Heart left ventricle (tissue), 16 donors: Measurements from ENCODE around the gene ARID3A. TPM values are rescaled to one million over a fixed set of nuclear protein-coding genes. Genes with fewer than 3 reads are reported as not detected.

Experiments used
- ATAC-seq, 4 donors: fragments of 200-7000 bp; cut with Tn5 transposase; one replicate each; pipeline ENCODE4 v1.9.1; 2020 to 2022; ENCODE audit warnings: moderate library complexity in 4 of 4, mild to moderate bottlenecking in 3 of 4, moderate number of reproducible peaks in 1 of 4
- DNase-seq, 5 donors: peaks; one replicate each; pipeline ENCODE4 v3.0.0-alpha.2; 2020
- H3K27ac ChIP-seq, 12 donors: fragments of 200-600 bp; sonication (generic) in 4 of 12; one replicate each; pipeline versions ENCODE4 v1.5.0 to v1.8.0; 2016 to 2022; ENCODE audit warnings: mild to moderate bottlenecking in 2 of 12
- H3K27me3 ChIP-seq, 9 donors: fragments of 200-600 bp; sonication (generic) in 2 of 9; one replicate each; pipeline versions ENCODE4 v1.5.1 to v1.8.0; 2016 to 2022; ENCODE audit warnings: mild to moderate bottlenecking in 3 of 9
- H3K36me3 ChIP-seq, 9 donors: fragments of 200-600 bp; sonication (generic) in 2 of 9; one replicate each; pipeline versions ENCODE4 v1.5.0 to v1.8.0; 2018 to 2022; ENCODE audit warnings: mild to moderate bottlenecking in 2 of 9
- H3K4me1 ChIP-seq, 12 donors: fragments of 200-600 bp; sonication (generic) in 4 of 12; one replicate each; pipeline versions ENCODE4 v1.5.0 to v1.8.0; 2016 to 2022; ENCODE audit warnings: mild to moderate bottlenecking in 3 of 12
- H3K4me3 ChIP-seq, 12 donors: fragments of 200-600 bp; sonication (generic) in 4 of 12; one replicate each; pipeline versions ENCODE4 v1.5.0 to v1.8.0; 2017 to 2022; ENCODE audit warnings: mild to moderate bottlenecking in 9 of 12, moderate library complexity in 4 of 12
- H3K9me3 ChIP-seq, 12 donors: fragments of 200-600 bp; sonication (generic) in 4 of 12; one replicate each; pipeline versions ENCODE4 v1.5.0 to v1.8.0; 2016 to 2022; ENCODE audit warnings: mild to moderate bottlenecking in 1 of 12
- CTCF ChIP-seq, 12 donors: fragments of 200-600 bp; sonication (generic) in 4 of 12; IDR thresholded peaks; one replicate each; pipeline versions ENCODE4 v1.5.0 to v1.8.0; 2018 to 2022; ENCODE audit warnings: antibody characterized with exemption in 12 of 12, mild to moderate bottlenecking in 5 of 12
- POLR2A ChIP-seq, 2 donors: fragments of 450-650 bp; IDR thresholded peaks; one replicate each; pipeline ENCODE4 v1.6.1; 2017; ENCODE audit warnings: antibody characterized with exemption in 2 of 2, mild to moderate bottlenecking in 2 of 2, moderate library complexity in 2 of 2
- WGBS, 4 donors: extraction: QIAGEN DNeasy Blood & Tissue Kit in 2 of 4; methylation state at CpG; one replicate each; pipeline versions ENCODE4 v1.1.5 to v1.1.7; 2013 to 2018; 5-methylcytosine and 5-hydroxymethylcytosine counted together
- intact Hi-C, 10 donors: fragments of 100-400 bp; cut with DNase I; formaldehyde crosslinking; loops; one replicate each; pipeline versions ENCODE4 v1.11.1 to v1.14.2; 2022
- polyA plus RNA-seq, 2 donors: library from polyadenylated mRNA; stranded (reverse); fragments of 200-250 nt; gene quantifications; one replicate each; pipeline ENCODE4 v1.2.3, GENCODE V29; 2013
- total RNA-seq, 9 donors: library from RNA; depleted of rRNA in 2 of 9; stranded (reverse); fragments of >200 nt in 2 of 9; fragmentation: NEBNext Ultra II Directional in 3 of 9; extraction: Animal tissue kit (Norgen Biotek cat#: 25700) in 3 of 9; gene quantifications; one replicate each; pipeline versions ENCODE4 v1.1.0 to v1.2.4, GENCODE V29; 2016 to 2023
- donor health status: ischemic (EF 13 %, LVEDD 7.1; RV severe dilation, severe dysfunction).
- donor health status: healthy with polysubstance abuse.
- donor health status: DM: no; HTN: yes; CAD: no.
- donor health status: DM: no; HTN: no; CAD: no.
- donor health status: ischemic (EF 25% LVEDD 6.9; RV normal size, moderate dysfunction).
- donor health status: ischemic (EF 25% LVEDD 5.7; RV mildly dilated, moderate dysfunction).
- donor health status: healthy.
- donor health status: DM: yes; HTN: yes; CAD: no.
- donor health status: ischemic (EF 35%, LVEDD 5.7; RV mildly dilated, moderate dysfunction).
- donor health status: nonischemic (EF 11% LVEDD 7.7; RV severe dilation, severe dysfunction).
- donor health status: DM: yes; HTN: yes; CAD: no.
- donor health status: PGD.
- donor health status: ischemic (EF 29% LVEDD 5.4; RV normal size, mild dysfunction).
- donor health status: nonischemic (EF 23%, LVEDD 6.1; RV moderate dilation, normal function).

ARID3A gene
- total and polyA plus RNA-seq, 11 donors: 1.9 to 15.7 (median 5.8) TPM

GRCh38 chr19:884420-885211 is 41.2 kb upstream of the ARID3A start:
- ATAC-seq (no peak), DNase-seq (no peak)
- Histone ChIP-seq H3K4me3 (no peak overlapping the region), H3K27me3 (no peaks in the 10 kb centered on the region), H3K9me3 (no peaks in the 10 kb centered on the region), H3K36me3 (peaks cover 0 to 94% (median 80%) of the 10 kb centered on the region in 9 donors), H3K27ac (no peak overlapping the region), H3K4me1 (no peaks in the 10 kb centered on the region)
- intact Hi-C loops: no loop called here
- TF ChIP-seq CTCF (IDR thresholded peaks at IDR 0.05) (no peak), POLR2A (IDR thresholded peaks at IDR 0.05) (no peak)
- 91 to 95% (median 93%) methylated on average over 37 to 51 of the region's 51 CpGs for WGBS, 4 donors

- ATAC-seq: no peak
- TF ChIP-seq POLR2A (IDR thresholded peaks at IDR 0.05): no peak
- no peak for TF ChIP-seq CTCF (IDR thresholded peaks at IDR 0.05)
- H3K36me3 ChIP-seq: peaks cover 0 to 94% (median 78%) of the 10 kb centered on the region in 9 donors
These were observed 40.2 kb upstream of the ARID3A start for GRCh38 chr19:885536-886224.

GRCh38 chr19:887072-887471 is 38.8 kb upstream of the ARID3A start:
- DNase-seq (no peak), ATAC-seq (no peak)
- 83 to 86% (median 84%) methylated on average over 16 of the region's 16 CpGs for WGBS, 4 donors
- peaks cover 0 to 82% (median 64%) of the 10 kb centered on the region in 9 donors for H3K36me3 ChIP-seq
- no peak overlapping the region for H3K27ac ChIP-seq
- intact Hi-C loops: no loop called here
- H3K4me3 ChIP-seq: no peak overlapping the region
- H3K4me1 ChIP-seq: peaks cover 0 to 8% (median 2%) of the 10 kb centered on the region in 12 donors
- TF ChIP-seq POLR2A (IDR thresholded peaks at IDR 0.05) (no peak), CTCF (IDR thresholded peaks at IDR 0.05) (no peak)
- H3K27me3 ChIP-seq: no peaks in the 10 kb centered on the region
- no peaks in the 10 kb centered on the region for H3K9me3 ChIP-seq

More at GRCh38 chr19:885536-886224, 40.2 kb upstream of the ARID3A start:
- H3K4me3 ChIP-seq: no peak overlapping the region
- intact Hi-C loops: no loop called here
- no peak for DNase-seq
- WGBS, 4 donors: 96 to 98% (median 96%) methylated on average over 39 to 64 of the region's 64 CpGs
- no peaks in the 10 kb centered on the region for H3K9me3 ChIP-seq
- H3K27ac ChIP-seq: no peak overlapping the region
- H3K4me1 ChIP-seq: no peaks in the 10 kb centered on the region
- no peaks in the 10 kb centered on the region for H3K27me3 ChIP-seq

GRCh38 chr19:887599-887998 is 38.2 kb upstream of the ARID3A start:
- intact Hi-C loops: no loop called here
- Histone ChIP-seq H3K4me3 (no peak overlapping the region), H3K27me3 (no peaks in the 10 kb centered on the region), H3K36me3 (peaks cover 0 to 77% (median 59%) of the 10 kb centered on the region in 9 donors), H3K4me1 (peaks cover 0 to 10% (median 4%) of the 10 kb centered on the region in 12 donors), H3K27ac (no peak overlapping the region), H3K9me3 (no peaks in the 10 kb centered on the region)
- ATAC-seq (no peak), DNase-seq (no peak)
- TF ChIP-seq CTCF (IDR thresholded peaks at IDR 0.05): no peak
- no peak for TF ChIP-seq POLR2A (IDR thresholded peaks at IDR 0.05)
- WGBS, 4 donors: 91 to 97% (median 95%) methylated on average over 10 of the region's 10 CpGs
